ENCODE results near the gene OR51B4.

Gene OR51B4

DNA sequence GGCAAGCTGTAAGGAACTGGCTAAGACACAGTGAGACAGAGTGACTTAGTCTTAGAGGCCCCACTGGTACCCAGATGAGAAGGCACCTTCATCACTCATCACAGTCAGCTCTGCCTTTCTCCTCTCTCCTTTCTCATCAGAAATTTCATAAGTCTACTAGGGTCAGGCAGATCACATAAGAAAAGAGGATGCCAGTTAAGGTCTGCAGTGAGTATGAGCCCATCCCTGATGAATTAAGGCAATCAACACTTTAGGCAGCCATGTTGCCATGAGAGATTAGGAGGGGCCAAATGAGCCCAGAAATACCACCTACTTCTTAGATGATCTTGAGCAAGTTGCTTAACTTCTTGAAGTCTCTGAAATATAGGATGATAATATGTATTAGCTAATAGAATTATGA, 20.1 kb downstream of the OR51B4 start:
- H4K20me1 ChIP-seq (ENCODE audit: insufficient read depth, low read length, poor library complexity, severe bottlenecking): no peaks in the 10 kb centered on the region
- no peak for TF ChIP-seq EZH2phosphoT487 (IDR thresholded peaks at IDR 0.05; ENCODE audit: borderline replicate concordance)
- TF ChIP-seq, protein P1, sequence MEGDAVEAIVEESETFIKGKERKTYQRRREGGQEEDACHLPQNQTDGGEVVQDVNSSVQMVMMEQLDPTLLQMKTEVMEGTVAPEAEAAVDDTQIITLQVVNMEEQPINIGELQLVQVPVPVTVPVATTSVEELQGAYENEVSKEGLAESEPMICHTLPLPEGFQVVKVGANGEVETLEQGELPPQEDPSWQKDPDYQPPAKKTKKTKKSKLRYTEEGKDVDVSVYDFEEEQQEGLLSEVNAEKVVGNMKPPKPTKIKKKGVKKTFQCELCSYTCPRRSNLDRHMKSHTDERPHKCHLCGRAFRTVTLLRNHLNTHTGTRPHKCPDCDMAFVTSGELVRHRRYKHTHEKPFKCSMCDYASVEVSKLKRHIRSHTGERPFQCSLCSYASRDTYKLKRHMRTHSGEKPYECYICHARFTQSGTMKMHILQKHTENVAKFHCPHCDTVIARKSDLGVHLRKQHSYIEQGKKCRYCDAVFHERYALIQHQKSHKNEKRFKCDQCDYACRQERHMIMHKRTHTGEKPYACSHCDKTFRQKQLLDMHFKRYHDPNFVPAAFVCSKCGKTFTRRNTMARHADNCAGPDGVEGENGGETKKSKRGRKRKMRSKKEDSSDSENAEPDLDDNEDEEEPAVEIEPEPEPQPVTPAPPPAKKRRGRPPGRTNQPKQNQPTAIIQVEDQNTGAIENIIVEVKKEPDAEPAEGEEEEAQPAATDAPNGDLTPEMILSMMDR (conservative IDR thresholded peaks at IDR 0.05; ENCODE audit: low read length): no peak
- no peaks in the 10 kb centered on the region for H3K9me3 ChIP-seq (ENCODE audit: insufficient read depth, low read depth, low read length)
- H3K79me2 ChIP-seq (ENCODE audit: insufficient read depth, low read length): no peaks in the 10 kb centered on the region
- no peaks in the 10 kb centered on the region for H3K27me3 ChIP-seq (ENCODE audit: insufficient read depth, low read length, poor library complexity, severe bottlenecking)
- H3F3A ChIP-seq (ENCODE audit: low read depth): no peaks in the 10 kb centered on the region
- H3K4me3 ChIP-seq (ENCODE audit: low read length, poor library complexity, severe bottlenecking): no peak overlapping the region
- no peak overlapping the region for H2AFZ ChIP-seq (ENCODE audit: low read length)
- H3K9me2 ChIP-seq (replicated peaks; ENCODE audit: low read depth, low read length): no peaks in the 10 kb centered on the region
- no peak overlapping the region for H3K4me2 ChIP-seq (ENCODE audit: low read depth, low read length, poor library complexity, severe bottlenecking)
- no peaks in the 10 kb centered on the region for H3K36me3 ChIP-seq (ENCODE audit: insufficient read depth, low read length)
- H3K4me1 ChIP-seq (ENCODE audit: insufficient read depth, low read length, poor library complexity, severe bottlenecking): no peaks in the 10 kb centered on the region
- H3K9ac ChIP-seq (ENCODE audit: low read depth, low read length, poor library complexity, severe bottlenecking): no peak overlapping the region

DNA sequence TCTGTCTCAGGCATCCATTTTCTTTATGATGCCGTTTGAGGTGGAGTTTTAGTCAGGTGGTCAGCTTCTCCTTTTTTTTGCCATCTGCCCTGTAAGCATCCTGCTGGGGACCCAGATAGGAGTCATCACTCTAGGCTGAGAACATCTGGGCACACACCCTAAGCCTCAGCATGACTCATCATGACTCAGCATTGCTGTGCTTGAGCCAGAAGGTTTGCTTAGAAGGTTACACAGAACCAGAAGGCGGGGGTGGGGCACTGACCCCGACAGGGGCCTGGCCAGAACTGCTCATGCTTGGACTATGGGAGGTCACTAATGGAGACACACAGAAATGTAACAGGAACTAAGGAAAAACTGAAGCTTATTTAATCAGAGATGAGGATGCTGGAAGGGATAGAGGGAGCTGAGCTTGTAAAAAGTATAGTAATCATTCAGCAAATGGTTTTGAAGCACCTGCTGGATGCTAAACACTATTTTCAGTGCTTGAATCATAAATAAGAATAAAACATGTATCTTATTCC, 21.1 kb downstream of the OR51B4 start:
- Histone ChIP-seq H3K4me2 (ENCODE audit: low read depth, low read length, poor library complexity, severe bottlenecking) (no peak overlapping the region), H4K20me1 (ENCODE audit: insufficient read depth, low read length, poor library complexity, severe bottlenecking) (no peaks in the 10 kb centered on the region), H3K79me2 (ENCODE audit: insufficient read depth, low read length) (no peaks in the 10 kb centered on the region), H3K4me1 (ENCODE audit: insufficient read depth, low read length, poor library complexity, severe bottlenecking) (no peaks in the 10 kb centered on the region), H3F3A (ENCODE audit: low read depth) (no peaks in the 10 kb centered on the region), H3K9ac (ENCODE audit: low read depth, low read length, poor library complexity, severe bottlenecking) (no peak overlapping the region), H3K36me3 (ENCODE audit: insufficient read depth, low read length) (no peaks in the 10 kb centered on the region), H2AFZ (ENCODE audit: low read length) (no peak overlapping the region), H3K4me3 (ENCODE audit: low read length, poor library complexity, severe bottlenecking) (no peak overlapping the region), H3K27me3 (ENCODE audit: insufficient read depth, low read length, poor library complexity, severe bottlenecking) (no peaks in the 10 kb centered on the region), H3K9me2 (replicated peaks; ENCODE audit: low read depth, low read length) (no peaks in the 10 kb centered on the region), H3K9me3 (ENCODE audit: insufficient read depth, low read depth, low read length) (no peaks in the 10 kb centered on the region)
- TF ChIP-seq EZH2phosphoT487 (IDR thresholded peaks at IDR 0.05; ENCODE audit: borderline replicate concordance): no peak
- TF ChIP-seq, protein P1 (conservative IDR thresholded peaks at IDR 0.05; ENCODE audit: low read length): no peak

DNA sequence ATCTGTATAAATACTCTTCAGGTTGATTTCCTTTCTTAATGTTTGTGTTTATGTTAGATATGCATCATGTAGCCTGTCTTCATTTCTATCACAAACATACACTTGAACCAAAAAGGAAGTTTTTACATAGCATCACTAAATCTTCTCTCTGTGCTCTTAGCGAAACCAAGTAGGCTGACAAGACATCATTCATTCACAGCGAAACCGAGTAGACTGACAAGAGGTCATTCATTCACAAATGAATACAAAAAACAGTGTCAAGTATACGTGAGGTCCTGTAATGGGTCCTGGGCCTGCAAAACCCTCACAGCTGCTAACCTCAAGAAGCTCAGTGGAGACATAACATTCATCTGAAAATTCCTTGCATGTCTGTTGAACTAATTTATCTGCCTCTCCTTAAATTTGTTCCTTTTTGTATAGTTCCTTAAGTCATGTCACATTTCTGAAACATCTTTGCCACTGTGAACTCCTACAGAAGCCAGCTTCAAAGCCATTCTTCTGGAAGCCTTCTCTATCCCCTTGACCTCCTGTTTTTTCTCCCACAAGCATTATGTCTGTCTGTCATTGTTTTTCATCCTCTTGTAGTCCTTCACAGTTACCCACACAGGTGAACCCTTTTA, 22.2 kb downstream of the OR51B4 start:
- H2AFZ ChIP-seq (ENCODE audit: low read length): no peak overlapping the region
- no peak overlapping the region for H3K9ac ChIP-seq (ENCODE audit: low read depth, low read length, poor library complexity, severe bottlenecking)
- no peak overlapping the region for H3K4me3 ChIP-seq (ENCODE audit: low read length, poor library complexity, severe bottlenecking)
- H3K27me3 ChIP-seq (ENCODE audit: insufficient read depth, low read length, poor library complexity, severe bottlenecking): no peaks in the 10 kb centered on the region
- no peaks in the 10 kb centered on the region for H3K9me3 ChIP-seq (ENCODE audit: insufficient read depth, low read depth, low read length)
- no peak for TF ChIP-seq EZH2phosphoT487 (IDR thresholded peaks at IDR 0.05; ENCODE audit: borderline replicate concordance)
- TF ChIP-seq, protein P1 (conservative IDR thresholded peaks at IDR 0.05; ENCODE audit: low read length): no peak
- no peaks in the 10 kb centered on the region for H3K9me2 ChIP-seq (replicated peaks; ENCODE audit: low read depth, low read length)
- no peaks in the 10 kb centered on the region for H3F3A ChIP-seq (ENCODE audit: low read depth)
- no peaks in the 10 kb centered on the region for H4K20me1 ChIP-seq (ENCODE audit: insufficient read depth, low read length, poor library complexity, severe bottlenecking)
- H3K4me1 ChIP-seq (ENCODE audit: insufficient read depth, low read length, poor library complexity, severe bottlenecking): no peaks in the 10 kb centered on the region
- H3K4me2 ChIP-seq (ENCODE audit: low read depth, low read length, poor library complexity, severe bottlenecking): no peak overlapping the region
- no peaks in the 10 kb centered on the region for H3K36me3 ChIP-seq (ENCODE audit: insufficient read depth, low read length)
- H3K79me2 ChIP-seq (ENCODE audit: insufficient read depth, low read length): no peaks in the 10 kb centered on the region
